ENCODE data around the gene MAN2B2. TPM values are rescaled to one million over a fixed set of nuclear protein-coding genes. Genes with fewer than 3 reads are reported as not detected.

MAN2B2 gene
- total RNA-seq, 2 donors from 2014 or later = 22.4 to 28.3 TPM

DNA sequence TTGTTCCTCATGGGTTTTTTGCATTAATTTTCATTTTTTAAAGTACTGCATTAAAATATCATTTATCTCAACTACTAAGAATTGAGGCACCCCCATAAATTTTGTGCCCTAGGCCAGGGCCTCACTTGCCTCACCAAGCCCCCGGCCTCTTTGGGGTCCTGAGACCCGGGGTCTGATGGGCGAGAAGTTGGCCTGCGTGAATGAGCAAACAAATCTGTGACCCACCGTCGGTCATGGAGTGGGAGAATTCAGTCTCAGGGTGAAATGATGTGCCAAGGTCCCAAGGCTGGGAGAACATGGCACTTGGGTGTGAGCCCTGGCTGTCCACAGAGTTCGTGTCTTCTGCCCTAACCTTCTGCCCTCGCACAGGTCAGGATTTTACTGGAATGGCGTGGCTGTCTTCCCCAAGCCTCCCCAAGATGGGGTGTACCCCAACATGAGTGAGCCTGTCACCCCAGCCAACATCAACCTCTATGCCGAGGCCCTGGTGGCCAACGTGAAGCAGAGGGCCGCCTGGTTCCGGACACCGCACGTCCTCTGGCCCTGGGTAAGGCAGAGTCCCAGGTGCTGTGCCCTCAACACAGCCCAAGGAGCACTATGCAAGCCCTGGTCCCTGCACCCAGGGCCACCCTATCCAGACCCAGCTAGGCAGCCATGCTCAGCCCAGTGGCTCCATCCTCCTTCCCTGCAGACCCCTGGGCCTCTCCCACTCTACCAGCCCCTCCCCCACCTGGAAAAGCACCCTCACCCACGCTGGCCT, 18.0 kb downstream of the MAN2B2 start:
- WGBS, 2 donors = 89 to 93% methylated on average over 12 to 16 of the region's 16 CpGs
- intact Hi-C loops (cut with DNase I) = no loop called here
- Histone ChIP-seq H3K4me1 (no peaks in the 10 kb centered on the region), H3K36me3 (replicated peaks in 1 of 2; ENCODE audit: insufficient read depth in 1 of 2, low read depth in 2 of 2) (peaks cover 0 to 4% of the 10 kb centered on the region in 2 donors), H3K27me3 (no peaks in the 10 kb centered on the region), H3K4me3 (no peak overlapping the region), H3K9me3 (no peaks in the 10 kb centered on the region), H3K27ac (no peak overlapping the region)
- ATAC-seq (no peak), DNase-seq (no peak)
- peak in 1 of 3 donors; percentile 4 for TF ChIP-seq POLR2A (IDR thresholded peaks at IDR 0.05)
- TF ChIP-seq, protein P1, sequence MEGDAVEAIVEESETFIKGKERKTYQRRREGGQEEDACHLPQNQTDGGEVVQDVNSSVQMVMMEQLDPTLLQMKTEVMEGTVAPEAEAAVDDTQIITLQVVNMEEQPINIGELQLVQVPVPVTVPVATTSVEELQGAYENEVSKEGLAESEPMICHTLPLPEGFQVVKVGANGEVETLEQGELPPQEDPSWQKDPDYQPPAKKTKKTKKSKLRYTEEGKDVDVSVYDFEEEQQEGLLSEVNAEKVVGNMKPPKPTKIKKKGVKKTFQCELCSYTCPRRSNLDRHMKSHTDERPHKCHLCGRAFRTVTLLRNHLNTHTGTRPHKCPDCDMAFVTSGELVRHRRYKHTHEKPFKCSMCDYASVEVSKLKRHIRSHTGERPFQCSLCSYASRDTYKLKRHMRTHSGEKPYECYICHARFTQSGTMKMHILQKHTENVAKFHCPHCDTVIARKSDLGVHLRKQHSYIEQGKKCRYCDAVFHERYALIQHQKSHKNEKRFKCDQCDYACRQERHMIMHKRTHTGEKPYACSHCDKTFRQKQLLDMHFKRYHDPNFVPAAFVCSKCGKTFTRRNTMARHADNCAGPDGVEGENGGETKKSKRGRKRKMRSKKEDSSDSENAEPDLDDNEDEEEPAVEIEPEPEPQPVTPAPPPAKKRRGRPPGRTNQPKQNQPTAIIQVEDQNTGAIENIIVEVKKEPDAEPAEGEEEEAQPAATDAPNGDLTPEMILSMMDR (IDR thresholded peaks at IDR 0.05) = no peak

DNA sequence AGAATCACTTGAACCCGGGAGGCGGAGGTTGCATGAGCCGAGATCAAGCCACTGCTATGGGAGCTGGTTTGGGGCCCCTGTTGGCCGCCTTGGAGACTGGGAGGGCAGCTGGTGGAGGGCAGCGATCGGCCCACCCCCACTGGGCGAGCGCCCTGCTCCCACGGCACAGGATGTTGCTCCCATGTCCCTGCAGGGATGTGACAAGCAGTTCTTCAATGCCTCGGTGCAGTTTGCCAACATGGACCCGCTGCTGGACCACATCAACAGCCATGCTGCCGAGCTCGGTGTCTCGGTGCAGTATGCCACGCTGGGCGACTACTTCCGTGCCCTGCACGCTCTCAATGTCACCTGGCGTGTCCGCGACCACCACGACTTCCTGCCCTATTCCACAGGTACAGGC, 19.4 kb downstream of the MAN2B2 start:
- WGBS, 2 donors = 90 to 95% methylated on average over 2 to 21 of the region's 22 CpGs
- intact Hi-C loops (cut with DNase I) = no loop called here
- TF ChIP-seq, protein P1 (IDR thresholded peaks at IDR 0.05) = no peak
- Histone ChIP-seq H3K27ac (no peak overlapping the region), H3K4me3 (no peak overlapping the region), H3K27me3 (no peaks in the 10 kb centered on the region), H3K9me3 (no peaks in the 10 kb centered on the region), H3K4me1 (no peaks in the 10 kb centered on the region), H3K36me3 (replicated peaks in 1 of 2; ENCODE audit: insufficient read depth in 1 of 2, low read depth in 2 of 2) (peaks cover 0 to 4% of the 10 kb centered on the region in 2 donors)
- ATAC-seq (no peak), DNase-seq (no peak)

DNA sequence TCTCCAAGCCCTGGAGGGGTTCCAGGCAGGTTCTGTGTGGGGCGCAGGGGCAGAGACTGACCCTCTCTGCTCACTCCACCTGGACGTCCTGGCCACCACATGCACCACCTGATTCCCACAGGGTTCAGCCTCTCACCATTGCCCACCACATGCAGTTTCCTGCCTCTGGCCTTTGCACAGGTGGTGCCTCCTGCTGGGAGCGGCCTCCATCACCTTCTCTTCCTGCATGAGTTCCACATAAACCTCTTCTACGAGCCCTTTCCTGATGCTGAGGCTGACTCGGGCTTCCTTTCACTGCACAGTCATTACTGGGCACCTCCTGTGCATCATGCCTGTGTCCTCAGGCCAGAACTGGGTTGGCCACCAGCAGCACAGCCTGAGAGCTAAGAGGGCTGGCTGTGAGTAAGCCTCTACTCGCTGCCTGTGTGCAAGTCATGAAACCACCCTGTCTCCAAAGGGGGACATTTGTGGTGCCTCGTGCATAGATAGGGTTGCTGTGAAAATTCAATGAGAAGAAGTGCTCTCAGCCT, 19.9 kb downstream of the MAN2B2 start:
- ATAC-seq (no peak), DNase-seq (no peak)
- H3K36me3 ChIP-seq (replicated peaks in 1 of 2; ENCODE audit: insufficient read depth in 1 of 2, low read depth in 2 of 2) = peaks cover 0 to 4% of the 10 kb centered on the region in 2 donors
- H3K4me3 ChIP-seq = no peak overlapping the region
- H3K9me3 ChIP-seq = no peaks in the 10 kb centered on the region
- 84 to 90% methylated on average over 6 to 7 of the region's 7 CpGs for WGBS, 2 donors
- TF ChIP-seq, protein P1 (IDR thresholded peaks at IDR 0.05) = no peak
- no peak for TF ChIP-seq POLR2A (IDR thresholded peaks at IDR 0.05)
- intact Hi-C loops (cut with DNase I) = no loop called here
- H3K4me1 ChIP-seq = no peaks in the 10 kb centered on the region
- no peaks in the 10 kb centered on the region for H3K27me3 ChIP-seq
- H3K27ac ChIP-seq = no peak overlapping the region

DNA sequence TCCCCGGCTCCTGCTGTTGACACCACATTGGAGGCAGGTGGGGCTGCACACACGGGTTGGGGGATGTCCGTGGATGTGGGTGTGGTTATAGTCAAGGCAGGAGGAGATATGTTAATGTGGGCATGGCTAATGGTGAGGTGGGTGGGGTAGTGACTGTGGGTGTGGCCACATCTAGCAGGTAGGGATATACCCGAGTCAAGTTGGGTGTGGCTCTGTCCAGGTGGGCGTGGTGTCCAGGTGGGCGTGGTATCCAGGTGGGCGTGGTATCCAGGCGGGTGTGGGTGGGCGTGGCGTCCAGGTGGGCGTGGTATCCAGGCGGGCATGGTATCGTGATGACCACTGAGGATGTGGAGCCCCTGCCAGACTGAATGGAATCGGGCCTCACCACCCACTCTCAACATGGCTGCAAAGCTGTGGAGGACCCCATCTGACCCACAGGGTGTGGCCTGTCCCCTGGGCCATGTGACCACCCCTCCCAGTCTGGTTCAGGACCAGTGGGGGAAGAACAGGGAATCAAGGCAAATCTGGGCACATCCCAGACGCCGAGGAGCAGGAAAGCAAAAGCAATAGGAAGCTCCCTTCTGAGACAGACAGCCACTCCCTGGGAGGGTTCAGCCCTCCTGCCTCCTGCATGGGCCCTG, 21.0 kb downstream of the MAN2B2 start:
- WGBS, 2 donors = 60 to 65% methylated on average over 11 to 16 of the region's 16 CpGs
- Histone ChIP-seq H3K9me3 (no peaks in the 10 kb centered on the region), H3K27ac (no peak overlapping the region), H3K4me3 (no peak overlapping the region), H3K4me1 (no peaks in the 10 kb centered on the region), H3K36me3 (replicated peaks in 1 of 2; ENCODE audit: insufficient read depth in 1 of 2, low read depth in 2 of 2) (peaks cover 0 to 7% of the 10 kb centered on the region in 2 donors), H3K27me3 (no peaks in the 10 kb centered on the region)
- TF ChIP-seq POLR2A (IDR thresholded peaks at IDR 0.05) = no peak
- TF ChIP-seq, protein P1 (IDR thresholded peaks at IDR 0.05) = no peak
- ATAC-seq = no peak
- intact Hi-C loops (cut with DNase I) = no loop called here
- no peak for DNase-seq
